ENCODE data around the gene RASD2. TPM values are rescaled to one million over a fixed set of nuclear protein-coding genes. Genes with fewer than 3 reads are reported as not detected.

RASD2 gene
- total RNA-seq, 1 donor from 2014 or later = 0.16 TPM

GRCh38 chr22:35560824-35561223 is 20.2 kb downstream of the RASD2 start:
- peaks cover 26% of the 10 kb centered on the region for H3K4me1 ChIP-seq (ENCODE audit: insufficient read depth, low read length)
- no peak overlapping the region for H3K4me3 ChIP-seq (ENCODE audit: insufficient read depth, low read depth, low read length)
- Mint-ChIP-seq H3K9me3 (ENCODE audit: unreplicated experiment) (peaks cover 2% of the 10 kb centered on the region), H3K36me3 (ENCODE audit: low read depth, unreplicated experiment) (no peaks in the 10 kb centered on the region), H3K4me1 (ENCODE audit: low read depth, unreplicated experiment) (peaks cover 28% of the 10 kb centered on the region), H3K4me3 (ENCODE audit: unreplicated experiment) (no peak overlapping the region), H3K27me3 (ENCODE audit: low read depth, unreplicated experiment) (peaks cover 21% of the 10 kb centered on the region), H3K27ac (ENCODE audit: unreplicated experiment) (no peak overlapping the region)
- H4K20me1 ChIP-seq (ENCODE audit: insufficient read depth, low read length) = no peaks in the 10 kb centered on the region
- no peak for DNase-seq (ENCODE audit: low read depth)
- no peak overlapping the region for H2AFZ ChIP-seq (ENCODE audit: low read depth, low read length)
- no peak overlapping the region for H3K27ac ChIP-seq (ENCODE audit: low read depth, low read length)
- FAIRE-seq = no peak
- H3K9me3 ChIP-seq (ENCODE audit: insufficient read depth, low read depth, low read length) = peaks cover 4% of the 10 kb centered on the region
- no peaks in the 10 kb centered on the region for H3K79me2 ChIP-seq (ENCODE audit: insufficient read depth, low read length)
- no peak for TF ChIP-seq CTCF (IDR thresholded peaks at IDR 0.05; ENCODE audit: insufficient read depth, low read depth, low read length)
- no peak for TF ChIP-seq EZH2 (IDR thresholded peaks at IDR 0.05; ENCODE audit: insufficient read depth, low read length)
- H3K27me3 ChIP-seq (ENCODE audit: insufficient read depth, low read length) = no peaks in the 10 kb centered on the region
- no peaks in the 10 kb centered on the region for H3K36me3 ChIP-seq (ENCODE audit: insufficient read depth, low read length)
- no peak overlapping the region for H3K9ac ChIP-seq (ENCODE audit: low read length)
- no peak overlapping the region for H3K4me2 ChIP-seq (ENCODE audit: low read length)

- DNase-seq (ENCODE audit: low read depth) = peak; percentile 85
- Histone ChIP-seq H2AFZ (ENCODE audit: low read depth, low read length) (peak overlapping the region; percentile 19), H4K20me1 (ENCODE audit: insufficient read depth, low read length) (no peaks in the 10 kb centered on the region), H3K9ac (ENCODE audit: low read length) (peak overlapping the region; percentile 42), H3K79me2 (ENCODE audit: insufficient read depth, low read length) (no peaks in the 10 kb centered on the region), H3K4me2 (ENCODE audit: low read length) (peak overlapping the region; percentile 84), H3K27me3 (ENCODE audit: insufficient read depth, low read length) (no peaks in the 10 kb centered on the region), H3K27ac (ENCODE audit: low read depth, low read length) (no peak overlapping the region), H3K4me3 (ENCODE audit: insufficient read depth, low read depth, low read length) (no peak overlapping the region), H3K36me3 (ENCODE audit: insufficient read depth, low read length) (no peaks in the 10 kb centered on the region), H3K9me3 (ENCODE audit: insufficient read depth, low read depth, low read length) (peaks cover 4% of the 10 kb centered on the region), H3K4me1 (ENCODE audit: insufficient read depth, low read length) (peaks cover 25% of the 10 kb centered on the region)
- H3K4me3 Mint-ChIP-seq (ENCODE audit: unreplicated experiment) = peak overlapping the region; percentile 63
- no peaks in the 10 kb centered on the region for H3K36me3 Mint-ChIP-seq (ENCODE audit: low read depth, unreplicated experiment)
- H3K27me3 Mint-ChIP-seq (ENCODE audit: low read depth, unreplicated experiment) = peaks cover 17% of the 10 kb centered on the region
- H3K9me3 Mint-ChIP-seq (ENCODE audit: unreplicated experiment) = peaks cover 2% of the 10 kb centered on the region
- peaks cover 28% of the 10 kb centered on the region for H3K4me1 Mint-ChIP-seq (ENCODE audit: low read depth, unreplicated experiment)
- H3K27ac Mint-ChIP-seq (ENCODE audit: unreplicated experiment) = peak overlapping the region; percentile 88
- no peak for TF ChIP-seq EZH2 (IDR thresholded peaks at IDR 0.05; ENCODE audit: insufficient read depth, low read length)
- no peak for TF ChIP-seq CTCF (IDR thresholded peaks at IDR 0.05; ENCODE audit: insufficient read depth, low read depth, low read length)
- FAIRE-seq = peak; percentile 88
Observed at GRCh38 chr22:35561796-35562526, 21.3 kb downstream of the RASD2 start.

- TF ChIP-seq CTCF (IDR thresholded peaks at IDR 0.05; ENCODE audit: insufficient read depth, low read depth, low read length) (no peak), EZH2 (IDR thresholded peaks at IDR 0.05; ENCODE audit: insufficient read depth, low read length) (no peak)
- DNase-seq (ENCODE audit: low read depth) (no peak), FAIRE-seq (no peak)
- H3K79me2 ChIP-seq (ENCODE audit: insufficient read depth, low read length) = no peaks in the 10 kb centered on the region
- Mint-ChIP-seq H3K9me3 (ENCODE audit: unreplicated experiment) (peaks cover 2% of the 10 kb centered on the region), H3K27me3 (ENCODE audit: low read depth, unreplicated experiment) (peaks cover 19% of the 10 kb centered on the region), H3K27ac (ENCODE audit: unreplicated experiment) (peak overlapping the region; percentile 72), H3K4me1 (ENCODE audit: low read depth, unreplicated experiment) (peaks cover 28% of the 10 kb centered on the region), H3K4me3 (ENCODE audit: unreplicated experiment) (no peak overlapping the region), H3K36me3 (ENCODE audit: low read depth, unreplicated experiment) (no peaks in the 10 kb centered on the region)
- H2AFZ ChIP-seq (ENCODE audit: low read depth, low read length) = no peak overlapping the region
- no peaks in the 10 kb centered on the region for H4K20me1 ChIP-seq (ENCODE audit: insufficient read depth, low read length)
- no peak overlapping the region for H3K4me3 ChIP-seq (ENCODE audit: insufficient read depth, low read depth, low read length)
- H3K27ac ChIP-seq (ENCODE audit: low read depth, low read length) = no peak overlapping the region
- peaks cover 8% of the 10 kb centered on the region for H3K27me3 ChIP-seq (ENCODE audit: insufficient read depth, low read length)
- no peak overlapping the region for H3K4me2 ChIP-seq (ENCODE audit: low read length)
- H3K36me3 ChIP-seq (ENCODE audit: insufficient read depth, low read length) = no peaks in the 10 kb centered on the region
- H3K9me3 ChIP-seq (ENCODE audit: insufficient read depth, low read depth, low read length) = peaks cover 4% of the 10 kb centered on the region
- H3K9ac ChIP-seq (ENCODE audit: low read length) = no peak overlapping the region
- H3K4me1 ChIP-seq (ENCODE audit: insufficient read depth, low read length) = peaks cover 25% of the 10 kb centered on the region
Observed at GRCh38 chr22:35563211-35563610, 22.6 kb downstream of the RASD2 start.

All from astrocyte (in vitro differentiated cells and primary cell).